ENCODE results near the gene CEMIP2.

DNA sequence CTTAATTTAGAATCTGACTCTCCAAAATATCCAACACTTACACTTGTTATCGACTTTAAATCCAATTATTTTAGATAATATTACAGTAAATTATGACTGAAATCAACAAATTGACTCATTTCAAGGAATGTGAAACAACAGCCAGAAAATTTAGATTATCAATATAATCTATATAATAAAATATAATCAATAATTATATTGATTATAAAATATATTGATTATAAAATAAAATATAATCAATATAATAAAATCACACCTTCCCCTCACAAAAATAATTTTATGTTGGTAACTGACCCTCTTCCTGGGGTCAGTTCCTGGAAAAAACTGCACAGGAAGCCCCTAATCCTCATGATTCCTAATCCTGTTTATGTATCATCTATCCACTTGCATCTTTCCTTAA is 91.1 kb downstream of the CEMIP2 start:
- TF ChIP-seq MAX (IDR thresholded peaks at IDR 0.05; ENCODE audit: insufficient read depth, insufficient read length), result no peak
- TF ChIP-seq EZH2 (IDR thresholded peaks at IDR 0.05; ENCODE audit: borderline replicate concordance, low read depth, low read length, severe bottlenecking), result no peak
- TF ChIP-seq, protein P1, sequence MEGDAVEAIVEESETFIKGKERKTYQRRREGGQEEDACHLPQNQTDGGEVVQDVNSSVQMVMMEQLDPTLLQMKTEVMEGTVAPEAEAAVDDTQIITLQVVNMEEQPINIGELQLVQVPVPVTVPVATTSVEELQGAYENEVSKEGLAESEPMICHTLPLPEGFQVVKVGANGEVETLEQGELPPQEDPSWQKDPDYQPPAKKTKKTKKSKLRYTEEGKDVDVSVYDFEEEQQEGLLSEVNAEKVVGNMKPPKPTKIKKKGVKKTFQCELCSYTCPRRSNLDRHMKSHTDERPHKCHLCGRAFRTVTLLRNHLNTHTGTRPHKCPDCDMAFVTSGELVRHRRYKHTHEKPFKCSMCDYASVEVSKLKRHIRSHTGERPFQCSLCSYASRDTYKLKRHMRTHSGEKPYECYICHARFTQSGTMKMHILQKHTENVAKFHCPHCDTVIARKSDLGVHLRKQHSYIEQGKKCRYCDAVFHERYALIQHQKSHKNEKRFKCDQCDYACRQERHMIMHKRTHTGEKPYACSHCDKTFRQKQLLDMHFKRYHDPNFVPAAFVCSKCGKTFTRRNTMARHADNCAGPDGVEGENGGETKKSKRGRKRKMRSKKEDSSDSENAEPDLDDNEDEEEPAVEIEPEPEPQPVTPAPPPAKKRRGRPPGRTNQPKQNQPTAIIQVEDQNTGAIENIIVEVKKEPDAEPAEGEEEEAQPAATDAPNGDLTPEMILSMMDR (IDR thresholded peaks at IDR 0.05; ENCODE audit: extremely low read depth in 1 of 2, insufficient read depth in 1 of 2, low read depth in 1 of 2, low read length in 2 of 2), result no peak
- TF ChIP-seq POLR2A (IDR thresholded peaks at IDR 0.05; ENCODE audit: low read depth, low read length), result no peak
- no peak for TF ChIP-seq POLR2AphosphoS5 (IDR thresholded peaks at IDR 0.05; ENCODE audit: insufficient read depth, low read depth, low read length)
